ENCODE data around the gene INTS3.

DNA sequence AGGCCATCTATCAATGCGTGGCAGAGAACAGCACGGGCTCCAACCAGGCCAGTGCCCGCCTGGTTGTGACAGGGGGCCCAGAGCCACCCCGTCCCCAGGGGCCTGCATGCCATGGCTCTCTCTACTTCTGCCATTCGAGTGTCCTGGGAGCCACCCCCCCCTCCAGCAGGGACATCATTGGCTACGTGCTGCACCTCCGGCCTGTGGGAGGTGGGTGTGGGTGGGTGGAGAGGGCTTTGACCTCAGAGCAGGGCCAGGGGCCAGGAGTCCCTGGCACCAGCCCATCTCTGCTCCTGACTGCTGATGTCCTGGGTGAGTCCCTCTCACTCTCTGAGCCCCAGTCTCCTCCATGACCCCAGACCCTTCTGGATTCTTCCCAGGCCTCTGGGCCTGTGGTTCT lies 72.7 kb downstream of the INTS3 start:
- TF ChIP-seq POLR2A (IDR thresholded peaks at IDR 0.05; ENCODE audit: low read length) (no peak), GATA1 (IDR thresholded peaks at IDR 0.05; ENCODE audit: low read depth, low read length) (no peak)
